COLO668 (cell line): Measurements from ENCODE around the gene ST7L.
"Not testable (repeated sequence)": the region's sequence is repeated elsewhere in the genome, so short reads cannot be mapped to it uniquely, and the experiment has no call there.

Experiments
- DNase-seq: peaks from one replicate; lab custom pipeline; 2025; ENCODE audit not compliant: unreplicated experiment; lab: John Stamatoyannopoulos, UW

Gene ST7L

GRCh38 chr1:112496290-112496689, 122.7 kb downstream of the ST7L start:
- DNase-seq, result no peak

- no peak for DNase-seq
Observed at GRCh38 chr1:112493351-112493750, 125.6 kb downstream of the ST7L start.

- no peak for DNase-seq
Observed at GRCh38 chr1:112492076-112492475, 126.9 kb downstream of the ST7L start.

- DNase-seq, result no peak
Observed at GRCh38 chr1:112488141-112488540, 130.8 kb downstream of the ST7L start.

GRCh38 chr1:112487686-112488085, 131.3 kb downstream of the ST7L start:
- not testable (repeated sequence) for DNase-seq

DNA sequence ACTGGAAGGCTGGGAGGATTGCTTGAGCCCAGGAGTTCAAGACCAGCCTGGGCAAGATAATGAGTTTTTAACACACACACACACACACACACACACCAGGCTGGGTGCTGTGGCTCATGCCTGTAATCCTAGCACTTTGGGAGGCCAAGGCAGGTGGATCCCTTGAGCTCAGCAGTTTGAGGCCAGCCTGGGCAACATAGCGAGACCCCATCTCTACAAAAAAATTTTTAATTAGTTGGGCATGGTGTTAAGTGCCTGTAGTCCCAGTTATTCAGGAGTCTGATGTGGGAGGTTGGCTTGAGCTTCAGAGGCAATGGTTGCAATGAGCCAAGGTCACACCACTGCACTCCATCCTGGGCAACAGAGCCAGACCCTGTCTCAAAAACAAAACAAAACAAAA, 132.9 kb downstream of the ST7L start:
- not testable (repeated sequence) for DNase-seq

- no peak for DNase-seq
Observed at GRCh38 chr1:112478314-112478713, 140.6 kb downstream of the ST7L start.

- no peak for DNase-seq
Observed at GRCh38 chr1:112477550-112477949, 141.4 kb downstream of the ST7L start.
